Measurements from ENCODE around the gene APCDD1.

The APCDD1 gene

DNA sequence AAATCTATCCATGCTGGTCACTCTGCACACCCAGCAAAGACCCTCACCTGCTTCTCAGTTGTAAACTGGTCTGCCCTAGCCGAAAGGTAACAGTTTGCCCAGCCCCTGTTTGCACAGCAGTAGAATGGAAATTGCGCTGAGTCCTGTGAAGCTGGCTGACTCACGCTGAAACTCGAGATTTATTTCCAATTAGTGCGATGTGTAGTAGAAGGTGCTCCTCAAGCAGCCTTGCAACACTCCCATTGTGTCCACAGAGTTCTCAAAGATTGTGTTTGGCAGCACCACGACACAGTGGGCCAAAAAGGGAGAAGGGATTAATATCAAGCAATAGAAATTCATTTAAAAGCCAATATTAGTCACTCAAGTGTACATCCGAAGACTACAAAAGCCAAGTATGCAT is 21.7 kb upstream of the APCDD1 start:
- ATAC-seq: no peak
- no peak for DNase-seq

DNA sequence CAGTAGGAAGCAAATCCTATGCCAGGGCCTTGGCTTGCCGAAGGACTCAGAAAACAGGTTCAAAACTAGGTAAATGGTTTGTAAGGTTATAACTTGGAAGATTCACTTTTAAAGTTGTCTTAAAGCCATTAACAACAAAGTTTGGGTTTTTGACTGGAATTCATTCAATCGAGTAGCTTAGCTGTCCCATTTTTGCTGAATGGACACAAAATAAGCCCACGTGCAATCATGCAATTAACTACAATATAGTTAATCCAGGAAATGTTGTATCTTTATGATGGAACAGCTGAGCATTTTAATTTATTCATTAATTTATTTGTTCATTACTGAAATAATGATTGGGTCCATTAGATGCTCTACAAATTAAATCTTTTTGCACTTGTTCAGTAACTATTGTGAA is 18.3 kb upstream of the APCDD1 start:
- no peak for DNase-seq

DNA sequence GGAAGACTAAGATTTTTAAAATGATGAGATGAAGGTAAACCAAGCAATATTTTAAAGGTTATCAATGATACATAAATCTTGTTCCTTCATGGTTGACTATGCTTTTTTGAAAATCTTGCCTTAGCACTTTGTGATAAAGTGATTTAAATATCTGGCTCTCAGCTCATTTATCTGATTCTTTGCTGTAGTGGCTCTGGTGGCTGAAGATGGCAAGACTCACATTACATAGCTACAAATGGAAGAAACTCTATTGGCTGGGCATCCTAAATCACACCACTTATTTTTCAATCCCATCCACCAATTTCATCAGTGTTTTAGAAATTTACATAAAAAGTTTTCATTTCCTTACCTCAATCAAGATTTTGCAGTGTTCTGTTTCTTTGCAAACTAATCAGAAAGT is 16.6 kb upstream of the APCDD1 start:
- ATAC-seq: no peak
- DNase-seq: no peak

More for the DNA sequence above, 18.3 kb upstream of the APCDD1 start:
- ATAC-seq: no peak

DNA sequence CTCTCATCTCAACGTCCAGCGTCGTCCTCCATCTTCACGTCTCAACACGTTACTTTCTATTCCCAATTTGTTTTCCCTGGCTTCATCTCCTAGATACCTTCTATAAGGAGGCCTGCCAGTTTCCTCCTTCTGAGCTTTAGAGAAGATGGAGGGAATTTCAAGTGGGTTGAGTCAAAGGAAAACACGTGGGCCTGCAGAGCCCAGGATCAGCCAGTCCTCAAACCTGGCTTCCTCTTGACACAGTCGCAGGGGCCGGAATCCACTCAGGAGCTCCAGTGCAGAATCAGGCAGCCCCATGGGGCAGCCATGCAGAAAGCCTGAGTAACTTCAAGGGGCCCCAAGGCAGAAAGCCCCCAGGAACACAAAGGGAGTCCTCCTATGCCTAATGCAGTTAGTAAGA is 14.5 kb upstream of the APCDD1 start:
- DNase-seq (no peak), ATAC-seq (no peak)

DNA sequence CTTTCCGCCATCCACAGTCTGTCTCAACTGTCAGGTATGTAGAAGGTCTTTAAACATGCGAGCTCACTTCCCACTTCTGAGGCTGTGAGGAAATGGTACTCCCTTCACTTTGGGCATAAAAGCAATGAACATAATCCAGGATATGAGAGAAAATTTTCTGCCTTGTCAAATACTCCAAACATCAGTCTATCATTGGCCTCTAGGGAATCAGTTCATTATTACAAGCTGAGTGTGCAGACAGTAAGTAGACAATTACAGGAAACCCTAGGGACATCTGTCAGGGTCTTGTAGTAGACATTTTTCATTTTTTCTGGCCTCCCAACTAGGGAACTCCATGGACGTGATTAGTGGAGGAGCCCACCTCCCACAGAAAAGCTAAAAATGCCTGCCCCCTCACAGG is 13.6 kb upstream of the APCDD1 start:
- DNase-seq: no peak
- ATAC-seq: no peak

DNA sequence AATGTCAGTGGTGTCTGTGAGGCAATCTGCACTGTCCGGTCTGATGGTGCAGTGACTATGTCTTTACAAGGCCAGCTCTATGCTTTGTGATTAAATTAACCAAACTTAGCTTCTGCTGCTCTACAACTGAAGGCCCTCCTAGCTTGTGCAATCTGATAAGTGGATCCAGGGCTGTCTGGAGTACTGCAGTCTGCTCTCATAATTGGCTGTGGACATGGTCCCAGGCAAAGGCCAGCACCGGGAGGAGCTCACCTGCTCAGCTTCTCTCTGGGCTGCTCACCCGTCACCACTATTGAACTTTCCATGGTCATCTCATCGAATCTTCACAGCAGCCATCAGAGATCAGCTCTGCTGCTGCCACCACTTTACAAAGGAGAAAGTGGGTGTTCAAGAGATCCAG is 13.0 kb upstream of the APCDD1 start:
- no peak for DNase-seq

DNA sequence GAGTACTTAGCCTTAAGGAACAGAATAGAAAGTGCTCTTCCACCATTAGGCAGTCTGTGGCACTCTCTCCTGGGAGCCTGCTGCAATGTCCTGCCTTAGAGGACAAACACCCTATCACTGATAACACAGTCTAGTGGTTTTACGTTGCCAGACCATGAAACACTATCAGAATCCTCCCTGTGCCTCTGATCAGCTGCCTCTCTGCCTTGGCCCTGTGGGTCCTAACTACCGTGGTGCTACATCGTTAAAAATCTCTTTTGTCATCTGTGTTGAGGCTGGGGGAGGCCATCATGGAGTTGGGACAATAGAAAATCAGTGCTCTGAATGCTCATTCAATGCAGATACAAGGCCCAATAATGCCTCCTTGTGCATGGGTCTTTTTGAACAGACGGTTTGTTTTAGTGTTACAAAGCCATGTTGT is 11.9 kb upstream of the APCDD1 start:
- DNase-seq (no peak), ATAC-seq (no peak)

More for the DNA sequence above, 13.0 kb upstream of the APCDD1 start:
- ATAC-seq: no peak

DNA sequence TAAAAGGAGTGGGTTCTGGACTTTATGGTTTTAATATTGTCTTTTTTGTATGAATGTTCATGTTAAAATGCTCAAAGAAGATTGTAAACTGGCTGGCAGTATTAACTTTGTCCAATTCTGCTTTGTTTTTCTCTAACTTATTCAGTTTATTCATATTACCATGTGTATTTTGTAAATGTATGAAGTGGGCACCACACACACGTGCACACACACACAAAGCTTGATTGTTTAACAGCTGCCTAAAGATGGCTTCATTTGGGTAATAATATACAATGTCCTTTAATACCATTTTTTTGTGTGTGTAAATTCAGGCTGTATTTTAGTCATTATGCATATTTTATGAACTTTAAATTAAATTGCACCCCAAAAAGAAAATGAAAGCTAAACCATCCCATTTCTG is 11.4 kb upstream of the APCDD1 start:
- DNase-seq (no peak), ATAC-seq (no peak)

DNA sequence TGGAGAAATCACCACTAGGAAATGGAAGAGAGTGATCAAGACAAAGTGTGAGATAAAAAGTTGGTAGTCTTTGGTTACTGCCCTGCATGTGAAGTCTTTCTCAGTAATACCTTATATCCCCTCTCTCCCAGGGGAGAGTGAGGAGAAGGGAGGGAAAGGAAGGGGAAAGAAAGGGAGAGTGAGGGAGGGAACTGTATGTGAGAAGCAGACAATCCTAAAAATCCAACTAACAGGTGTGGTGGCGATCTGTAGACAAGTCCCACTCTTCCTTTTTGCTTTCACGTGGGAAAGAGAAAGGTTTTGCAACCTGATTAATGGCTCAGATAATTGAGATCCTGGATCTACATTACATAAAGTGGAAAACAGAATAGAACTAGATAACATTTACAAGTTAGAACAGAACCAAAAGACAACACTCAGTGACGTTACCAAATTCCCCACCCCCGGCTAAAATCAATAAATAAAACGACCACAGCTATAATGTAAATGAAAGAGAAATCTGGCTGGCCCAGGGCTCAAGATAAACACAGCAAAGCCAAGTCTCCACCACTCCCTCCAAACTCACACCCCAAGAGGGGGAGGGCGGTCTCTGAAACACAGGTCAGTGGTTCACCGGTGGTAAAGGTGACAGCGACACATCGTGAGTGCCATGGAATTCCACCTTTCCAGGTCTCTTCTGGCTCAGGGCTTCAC is 10.0 kb upstream of the APCDD1 start:
- no peak for ATAC-seq
- DNase-seq: no peak

DNA sequence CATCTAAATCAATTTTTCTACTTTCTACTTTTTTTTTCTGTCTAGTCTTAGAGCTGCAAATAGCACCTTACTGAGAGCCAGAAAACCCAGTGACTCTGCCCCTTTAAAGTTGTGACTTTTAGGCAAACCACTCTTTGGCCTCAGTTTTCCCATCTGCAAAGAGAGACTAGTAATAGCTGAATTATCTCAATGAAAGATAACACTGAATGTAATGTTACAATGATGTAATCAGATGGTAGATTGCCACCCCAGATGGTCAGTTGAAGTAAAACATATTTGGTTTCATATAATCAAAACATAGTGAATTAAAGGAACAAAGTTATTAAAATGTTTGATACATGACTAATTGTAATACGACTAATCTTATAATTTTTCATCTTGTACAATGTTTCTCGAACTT is 5.0 kb upstream of the APCDD1 start:
- ATAC-seq: no peak
- no peak for DNase-seq

DNA sequence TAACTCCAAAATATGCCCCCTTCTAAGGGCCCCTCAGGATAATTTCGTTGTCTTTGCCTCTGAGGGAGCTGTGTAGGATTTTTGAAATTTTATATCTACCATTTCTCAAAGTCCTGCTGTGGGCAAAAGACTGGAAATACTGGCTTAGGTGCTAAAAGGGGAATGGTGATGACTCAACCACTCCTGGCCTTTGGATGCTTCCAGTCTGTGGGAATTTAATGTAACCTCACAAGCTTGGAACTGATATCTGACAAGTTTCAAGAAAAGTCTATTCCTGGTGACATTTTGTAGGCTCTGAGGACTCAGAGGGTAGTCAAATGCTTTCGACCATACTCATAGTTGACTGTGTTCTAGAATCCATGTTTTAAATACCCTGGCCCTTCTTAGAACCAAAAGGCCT is 3.4 kb upstream of the APCDD1 start:
- ATAC-seq: no peak
- DNase-seq: no peak

DNA sequence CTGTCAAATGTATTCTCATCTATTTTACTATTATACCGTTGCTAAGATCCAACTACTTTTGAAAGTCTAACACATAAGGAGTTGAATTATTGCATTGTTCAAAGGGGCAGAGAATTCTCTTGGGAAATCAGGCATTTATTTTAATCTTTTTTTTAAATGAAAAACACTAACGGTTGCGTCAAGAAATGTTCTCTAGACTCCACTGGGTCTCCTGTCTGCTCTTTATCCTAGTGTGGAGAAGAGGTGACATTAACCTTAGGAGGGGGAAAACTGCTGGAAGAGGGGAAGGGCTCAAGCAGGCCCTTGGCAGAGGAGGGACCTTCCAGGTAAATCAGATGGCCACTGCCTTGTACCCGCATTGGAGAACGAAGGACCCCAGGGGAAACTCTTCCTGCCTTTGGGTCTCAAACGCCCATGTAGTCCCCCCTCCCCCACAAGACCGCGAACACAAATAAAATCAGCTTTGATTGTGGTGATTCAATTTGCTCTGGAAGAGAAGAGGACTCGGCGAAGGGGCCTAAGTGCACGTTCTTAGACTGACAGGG is 1.1 kb upstream of the APCDD1 start:
- no peak for DNase-seq
- no peak for ATAC-seq

DNA sequence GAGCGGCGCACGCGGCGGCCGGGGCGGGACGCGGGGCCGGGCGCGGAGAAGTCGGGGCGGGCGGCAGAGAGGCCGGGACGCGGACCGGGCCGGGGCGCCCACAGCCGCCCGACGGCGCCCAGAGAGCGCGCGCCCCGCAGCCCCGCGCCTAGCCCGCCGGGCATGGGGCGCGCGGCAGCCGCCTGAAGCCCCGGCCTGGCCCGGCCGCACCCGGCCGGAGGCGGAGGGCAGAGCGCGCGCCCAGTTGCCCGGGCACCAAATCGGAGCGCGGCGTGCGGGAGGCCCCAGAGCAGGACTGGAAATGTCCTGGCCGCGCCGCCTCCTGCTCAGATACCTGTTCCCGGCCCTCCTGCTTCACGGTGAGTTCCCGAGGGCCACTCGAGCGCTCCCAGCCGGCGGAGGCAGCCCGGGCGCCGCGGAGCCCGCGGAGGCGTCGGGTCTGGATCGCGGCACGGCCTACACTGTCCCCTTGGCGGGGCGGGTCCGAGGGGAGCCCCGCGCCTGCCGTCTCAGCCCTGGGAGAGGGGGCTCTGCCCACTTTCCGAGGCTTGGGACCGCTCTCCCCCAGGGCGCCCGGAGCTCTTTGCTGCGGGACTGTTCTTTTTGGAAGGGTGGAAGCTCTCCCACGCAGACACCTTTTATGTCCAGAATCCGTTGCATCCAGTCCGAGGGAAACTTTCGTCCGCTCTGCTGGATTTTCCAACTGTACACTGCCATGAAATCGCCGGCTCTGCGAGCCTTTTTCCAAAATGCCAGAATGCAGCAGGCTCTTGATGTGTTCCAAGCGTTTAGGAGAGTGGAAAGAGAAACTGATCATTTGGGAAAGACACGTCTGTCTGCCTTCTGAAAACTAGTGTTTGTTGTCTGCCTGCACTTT is 484 bp downstream of the APCDD1 start:
- peak; percentile 7 for DNase-seq

DNA sequence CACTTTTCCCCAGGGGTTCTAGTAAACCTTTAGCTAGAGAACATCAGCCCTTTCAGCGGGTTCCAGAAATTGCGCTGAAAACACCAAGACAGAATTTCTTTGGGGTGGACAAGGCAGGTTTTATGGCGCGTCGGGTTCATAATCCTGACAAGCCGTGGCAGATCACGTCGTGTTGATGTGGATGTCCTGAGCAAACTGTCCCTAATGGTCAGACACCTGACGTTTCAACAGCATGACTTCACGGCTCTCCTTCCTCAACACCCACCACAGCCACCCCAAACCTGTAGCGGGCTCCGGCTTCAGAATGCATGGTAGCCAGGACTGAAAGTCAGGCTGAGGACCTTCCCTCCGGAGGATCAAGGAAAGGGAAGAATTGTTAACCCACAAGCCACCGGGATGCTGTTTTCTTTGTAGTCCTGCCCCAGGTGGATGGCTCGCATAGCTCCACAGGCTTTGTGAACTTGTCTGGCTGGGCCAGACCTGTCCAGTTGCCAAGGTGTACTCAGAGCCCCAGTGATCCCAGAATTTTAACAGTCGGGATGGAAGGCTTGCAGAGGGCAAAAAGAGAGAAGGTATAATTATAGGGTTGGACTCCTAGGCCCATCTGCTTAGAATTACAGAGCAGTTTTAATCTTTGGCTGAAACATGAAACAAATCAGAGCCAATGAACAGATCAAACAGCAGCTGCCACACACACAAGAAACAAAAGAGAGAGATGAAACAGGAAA is 1.5 kb downstream of the APCDD1 start:
- DNase-seq: no peak
- no peak for ATAC-seq

More for the DNA sequence above, 484 bp downstream of the APCDD1 start:
- ATAC-seq: peak; percentile 40

DNA sequence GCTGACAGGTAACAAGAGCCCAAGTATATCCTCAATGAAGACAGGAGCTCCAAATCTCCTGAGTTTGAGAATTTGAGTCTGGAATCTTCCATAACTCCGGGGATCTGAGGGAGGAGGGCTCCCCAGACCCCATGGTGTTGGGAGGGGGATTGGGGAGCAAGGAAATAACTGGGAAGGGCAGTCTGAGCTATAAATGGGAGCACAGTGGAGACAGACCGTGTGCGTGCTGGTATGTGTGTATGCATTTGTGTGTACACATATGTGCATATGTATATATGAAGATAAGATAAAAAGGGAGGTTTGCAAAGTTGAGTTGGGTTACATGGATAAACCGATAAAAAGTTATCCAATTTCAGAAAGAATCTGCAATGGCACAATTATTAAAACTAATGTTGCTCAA is 2.3 kb downstream of the APCDD1 start:
- no peak for ATAC-seq
- no peak for DNase-seq

DNA sequence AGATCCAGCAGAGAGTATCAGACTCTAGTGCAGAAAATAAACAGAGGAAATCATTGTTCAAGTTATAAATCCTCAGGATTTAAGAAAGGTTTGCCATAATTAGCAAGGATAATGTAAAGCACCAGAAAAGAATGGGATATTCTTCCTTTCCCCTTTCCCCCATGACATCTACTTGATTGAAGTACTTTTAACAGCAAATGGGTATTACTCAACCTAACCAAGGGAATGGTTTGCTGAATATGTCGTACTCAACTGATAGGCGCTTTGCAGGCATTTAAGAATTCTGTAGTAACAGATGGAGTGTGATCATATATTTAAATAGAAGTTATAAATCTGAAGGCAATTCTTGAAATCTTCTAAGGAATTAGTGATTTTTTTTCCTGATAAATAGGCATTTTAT is 2.7 kb downstream of the APCDD1 start:
- ATAC-seq (no peak), DNase-seq (no peak)

DNA sequence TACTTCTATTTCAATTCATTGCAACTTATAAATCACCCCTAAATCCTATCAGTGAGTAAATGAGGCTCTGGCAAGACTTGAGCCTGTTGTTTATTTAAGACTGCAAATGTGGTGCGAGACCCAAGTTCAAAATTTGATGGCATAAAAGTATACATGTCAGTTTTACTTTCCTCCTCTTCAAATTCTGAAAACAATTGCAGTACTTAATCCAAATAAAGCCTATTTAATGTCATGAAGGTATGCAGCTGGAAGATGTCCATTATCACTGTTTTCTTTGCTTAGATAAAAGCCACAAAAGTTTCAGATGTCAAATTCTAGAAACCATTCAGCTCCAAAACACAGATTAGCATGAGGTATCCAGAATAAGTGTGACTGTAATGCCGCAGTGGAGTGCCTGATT is 3.3 kb downstream of the APCDD1 start:
- DNase-seq: no peak
- no peak for ATAC-seq

DNA sequence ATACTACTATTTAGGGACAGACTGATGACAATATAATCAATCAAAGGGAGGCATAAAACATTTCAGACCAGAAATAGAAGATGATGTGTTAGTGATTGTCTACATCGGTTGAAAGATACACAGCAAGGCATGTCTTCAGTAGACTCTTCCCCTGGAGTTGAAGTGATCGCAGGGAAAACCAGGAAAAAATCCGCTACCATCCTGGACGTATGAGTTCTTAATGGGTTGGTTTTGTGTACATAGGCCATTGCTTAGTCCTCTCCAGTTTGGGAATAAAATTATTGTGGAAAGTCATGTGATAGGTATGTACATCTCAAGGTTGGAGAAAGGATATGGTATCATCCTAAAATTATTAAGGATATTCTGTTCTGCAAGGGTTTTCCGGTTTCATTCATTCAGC is 4.3 kb downstream of the APCDD1 start:
- ATAC-seq (no peak), DNase-seq (no peak)

DNA sequence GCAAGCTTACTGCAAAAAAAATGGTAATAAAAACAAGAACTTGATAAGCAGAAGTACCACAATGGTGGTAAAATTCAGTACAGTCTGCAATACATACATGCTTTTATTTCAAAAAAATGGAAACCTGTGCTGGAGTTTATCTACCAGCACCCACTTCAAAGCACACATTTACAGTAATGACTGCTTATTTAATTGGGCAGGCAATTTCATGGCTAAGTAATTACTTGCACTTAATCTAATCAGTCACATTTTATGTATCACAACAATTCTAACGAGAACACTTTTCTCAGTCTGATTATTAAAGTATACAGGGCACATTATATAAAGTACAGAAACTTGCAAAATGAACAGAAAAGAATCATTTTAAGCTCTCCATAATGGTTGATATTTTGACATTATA is 5.2 kb downstream of the APCDD1 start:
- ATAC-seq: no peak
- no peak for DNase-seq

DNA sequence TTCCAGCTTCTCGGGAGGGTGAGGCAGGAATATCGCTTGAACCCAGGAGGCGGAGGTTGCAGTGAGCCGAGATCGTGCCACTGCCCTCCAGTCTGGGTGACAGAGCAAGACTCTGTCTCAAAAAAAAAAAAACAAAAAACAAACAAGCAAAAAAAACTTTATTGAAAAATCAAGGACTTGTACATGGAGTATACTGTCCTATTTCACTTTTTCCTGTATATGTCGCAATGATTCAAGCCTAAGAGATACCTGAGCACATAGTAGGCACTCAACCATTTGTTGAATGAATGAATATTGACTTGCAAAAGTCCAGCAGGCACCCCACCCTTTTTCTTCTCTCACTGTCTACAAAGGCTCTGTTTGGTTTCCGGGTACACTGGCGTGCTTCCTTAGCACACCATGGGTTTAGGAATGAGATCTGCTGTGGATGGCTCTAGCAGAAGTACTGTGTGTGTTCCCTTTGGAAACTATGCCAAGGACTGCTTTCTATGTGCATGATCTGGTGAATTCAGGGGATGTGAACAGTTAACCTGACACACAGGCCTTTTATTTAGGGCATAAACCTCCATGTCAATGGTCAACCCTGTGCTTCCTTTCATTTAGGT is 6.1 kb downstream of the APCDD1 start:
- ATAC-seq (no peak), DNase-seq (no peak)

DNA sequence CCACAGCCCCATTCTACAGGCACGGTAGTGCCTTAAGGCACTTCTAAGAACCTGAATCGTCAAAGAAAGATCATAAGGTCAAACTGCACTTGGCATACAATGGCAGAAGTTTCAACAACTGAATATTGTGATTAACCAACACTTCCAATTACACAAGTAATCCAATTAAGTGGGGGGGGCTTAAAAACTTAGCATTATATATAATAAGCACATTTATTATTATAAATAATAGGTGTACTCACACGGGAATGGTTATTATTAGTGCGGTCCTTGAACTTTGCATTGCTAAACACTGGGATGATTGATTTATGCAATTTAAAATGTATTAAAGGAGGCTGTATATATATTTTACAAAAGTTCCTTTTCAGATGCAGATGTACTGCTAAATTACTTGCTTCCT is 7.6 kb downstream of the APCDD1 start:
- ATAC-seq (no peak), DNase-seq (no peak)

DNA sequence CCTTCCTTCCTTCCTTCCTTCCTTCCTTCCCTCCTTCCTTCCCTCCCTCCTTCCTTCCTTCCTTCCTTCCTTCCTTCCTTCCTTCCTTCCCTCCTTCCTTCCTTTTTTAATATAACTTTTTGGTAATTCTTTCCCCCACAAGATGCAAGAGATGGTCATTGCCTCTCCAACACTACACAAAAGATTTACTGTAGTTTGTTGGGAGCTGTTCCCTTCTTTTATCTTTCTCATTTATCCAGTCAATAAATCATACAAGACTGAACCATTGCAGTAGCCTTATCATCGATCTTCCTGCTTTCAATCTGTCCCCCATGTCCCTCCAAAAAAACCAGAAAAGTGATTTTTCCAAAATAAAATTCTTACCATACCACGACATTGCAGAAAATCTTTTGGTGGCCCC is 8.2 kb downstream of the APCDD1 start:
- ATAC-seq (no peak), DNase-seq (no peak)

Measured in stimulated activated naive CD8-positive, alpha-beta T cell treated with anti-CD3 and anti-CD28 coated beads, Interleukin-15, Interleukin-2, amounts not matched to agents 100 U/mL and 50 U/mL, for 24 hours (primary cell).